ENCODE measurements around the gene SERTAD1.
"Not testable (repeated sequence)": the region's sequence is repeated elsewhere in the genome, so short reads cannot be mapped to it uniquely, and the experiment has no call there.

SERTAD1 gene

DNA sequence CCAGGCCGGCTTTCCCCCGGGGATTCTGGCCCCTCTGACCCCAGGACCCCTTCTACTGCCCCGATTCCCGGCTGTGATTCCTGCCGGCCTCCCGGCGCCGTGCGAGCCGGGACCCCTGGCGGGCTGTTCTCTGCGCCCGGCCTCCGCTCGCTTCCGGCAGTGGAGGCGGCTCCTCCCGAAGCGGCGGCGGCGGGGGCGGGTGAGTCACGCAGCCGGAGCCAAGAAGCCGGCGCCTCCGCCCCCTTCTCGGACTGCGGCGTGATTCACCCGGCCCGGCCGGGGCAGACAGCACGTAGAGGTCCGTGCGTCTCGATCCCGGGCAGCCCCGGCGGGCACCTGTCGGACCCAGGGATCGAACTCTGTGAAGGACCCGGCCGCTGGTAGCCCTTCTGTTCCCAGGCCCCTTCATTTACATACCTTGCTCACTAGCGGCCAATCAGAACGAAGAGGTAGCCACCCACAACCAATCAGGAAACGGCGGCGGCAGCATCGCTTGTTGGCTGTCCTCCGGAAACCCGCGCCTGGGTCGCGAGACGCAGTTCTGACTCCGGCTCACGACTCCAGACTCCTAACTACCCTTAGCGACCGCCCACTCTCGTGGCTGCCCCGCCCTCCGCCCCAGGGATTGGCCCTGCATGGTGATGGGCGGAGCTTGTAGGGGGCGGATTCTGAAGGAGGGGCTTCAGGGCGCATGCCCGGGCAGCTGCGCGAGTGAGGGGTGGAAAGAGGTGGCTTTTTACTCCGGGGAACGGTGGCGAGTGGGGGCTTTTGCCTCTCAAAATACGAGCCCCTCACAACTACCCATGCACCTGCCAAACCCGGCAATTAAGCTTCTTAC, at the start of gene SERTAD1:
Gene SERTAD1, minus strand, starts transcription at position 543 of the 838 bp plus-strand sequence. CDS start 2,446 bp downstream, outside the sequence.
- peak; percentile 98 to 99 (median 99) for DNase-seq (ENCODE audit: low read depth in 2 of 3, low spot score in 2 of 3)

DNA sequence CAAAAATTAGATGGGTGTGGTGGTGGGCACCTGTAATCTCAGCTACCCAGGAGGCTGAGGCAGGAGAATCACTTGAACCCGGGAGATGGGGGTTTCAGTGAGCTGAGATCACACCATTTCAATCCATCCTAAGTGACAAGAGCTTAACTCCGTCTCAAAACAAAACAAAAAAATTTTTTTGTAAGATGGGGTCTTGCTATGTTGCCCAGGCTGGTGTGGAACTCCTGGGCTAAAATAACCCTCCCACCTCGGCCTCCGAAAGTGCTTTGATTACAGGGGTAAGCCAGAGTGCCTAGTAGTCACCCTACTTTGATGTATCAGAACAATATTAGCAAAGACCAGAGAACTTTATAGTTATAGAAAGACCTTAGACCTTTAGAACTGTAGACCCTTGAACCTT, 48.9 kb upstream of the SERTAD1 start:
- no peak for DNase-seq (ENCODE audit: low read depth in 2 of 3, low spot score in 2 of 3)

- DNase-seq (ENCODE audit: low read depth in 2 of 3, low spot score in 2 of 3), result no peak
These were observed 46.7 kb upstream of the SERTAD1 start for GRCh38 chr19:40472516-40472915.

DNA sequence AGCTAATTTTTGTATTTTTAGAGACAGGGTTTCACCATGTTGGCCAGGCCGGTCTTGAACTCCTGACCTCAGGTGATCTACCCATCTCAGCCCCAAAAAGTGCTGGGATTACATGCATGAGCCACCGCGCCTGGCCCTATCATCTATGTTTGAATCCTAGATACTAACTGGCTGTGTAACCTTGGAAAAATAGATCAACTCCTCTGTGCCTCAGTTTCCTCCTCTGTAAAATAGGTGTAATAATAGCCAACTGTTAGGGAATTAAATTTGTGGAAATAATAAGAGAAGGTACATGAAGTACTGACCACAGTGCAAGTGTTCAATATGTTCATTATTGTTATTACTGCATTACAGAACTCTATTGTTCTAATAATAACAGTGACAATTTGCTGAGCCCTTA, 45.3 kb upstream of the SERTAD1 start:
- DNase-seq (ENCODE audit: low read depth in 2 of 3, low spot score in 2 of 3), result no peak

- DNase-seq (ENCODE audit: low read depth in 2 of 3, low spot score in 2 of 3), result no peak
These were observed 43.2 kb upstream of the SERTAD1 start for GRCh38 chr19:40469011-40469410.

DNA sequence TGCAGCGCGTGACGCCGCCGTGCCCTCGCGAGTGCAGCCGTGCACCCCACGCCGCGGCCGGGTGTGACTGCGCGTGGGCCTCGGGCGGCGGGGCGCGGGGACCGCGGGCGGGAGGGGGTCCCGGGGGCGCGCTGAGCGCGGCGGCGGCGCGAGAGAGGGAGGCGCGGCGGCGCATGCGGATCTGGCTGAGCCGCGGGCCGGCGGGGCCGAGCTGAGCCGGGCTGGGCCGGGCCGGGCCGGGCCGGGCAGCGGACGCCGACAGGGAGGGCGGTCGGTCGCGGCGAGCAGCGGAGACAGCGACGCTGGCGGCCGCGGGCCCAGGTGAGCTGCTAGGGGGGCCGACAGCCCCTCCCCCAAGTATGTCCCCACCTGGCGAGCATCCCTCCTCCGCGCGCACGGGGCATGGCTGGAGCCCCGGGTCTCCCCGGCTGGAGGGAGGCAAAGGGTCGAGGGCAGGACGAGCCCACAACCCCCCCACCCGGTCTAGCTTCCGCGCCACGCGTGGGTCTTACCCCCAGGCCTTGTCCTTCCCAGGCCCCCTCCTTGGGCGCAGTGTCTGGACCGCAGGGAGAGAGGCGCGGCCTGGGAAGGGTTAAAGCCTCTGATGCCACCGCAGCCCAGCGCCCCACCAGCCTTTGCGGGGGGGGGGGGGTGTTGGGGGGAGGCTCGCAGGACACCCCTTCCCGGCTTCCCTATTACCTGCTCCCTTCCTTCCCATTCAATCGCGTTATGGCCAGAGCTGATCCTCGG, 41.4 kb upstream of the SERTAD1 start, which contains the start of gene SPTBN4:
Gene SPTBN4, plus strand, starts transcription at position 17 of the 750 bp plus-strand sequence. CDS start 5,621 bp downstream, outside the sequence.
- DNase-seq (ENCODE audit: low read depth in 2 of 3, low spot score in 2 of 3), result no peak

DNA sequence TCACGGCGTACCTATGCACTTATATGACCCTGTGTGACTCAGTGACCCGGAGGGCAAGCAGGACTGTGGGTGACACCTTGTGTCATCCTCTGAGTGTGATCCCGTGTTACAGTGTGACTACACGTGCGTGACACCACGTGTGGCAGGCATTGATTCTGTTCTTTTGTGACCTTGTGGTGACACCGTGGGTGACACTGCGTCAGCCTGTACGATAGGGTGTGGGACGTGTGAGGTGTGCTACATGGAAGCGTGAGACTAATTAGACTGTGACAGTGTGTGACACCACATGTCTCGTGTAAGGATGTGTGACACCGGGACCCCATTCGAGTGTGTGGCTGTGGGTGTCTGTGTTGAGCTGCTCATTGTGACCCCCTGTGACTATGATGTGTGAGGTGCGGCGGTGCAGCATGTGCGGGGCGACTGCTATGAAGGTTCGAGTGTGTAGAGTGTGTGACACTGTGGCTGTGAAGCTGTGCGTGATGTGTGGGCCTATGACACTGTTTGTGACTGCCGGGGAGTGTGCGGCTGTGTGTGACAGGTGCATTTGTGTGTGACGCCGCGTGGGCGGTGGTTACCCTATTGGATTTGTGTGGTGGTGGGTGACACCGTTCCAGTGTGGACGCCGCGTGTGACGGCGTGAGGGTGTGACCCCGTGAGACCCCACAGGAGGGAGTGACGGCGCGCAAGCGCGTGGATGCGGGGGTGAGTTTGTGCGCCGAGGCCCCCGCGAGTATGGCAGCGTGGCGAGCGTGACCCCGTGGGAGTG, 40.6 kb upstream of the SERTAD1 start:
- peak in 2 of 3 experiments; percentile 49 to 57 for DNase-seq (ENCODE audit: low read depth in 2 of 3, low spot score in 2 of 3)

DNA sequence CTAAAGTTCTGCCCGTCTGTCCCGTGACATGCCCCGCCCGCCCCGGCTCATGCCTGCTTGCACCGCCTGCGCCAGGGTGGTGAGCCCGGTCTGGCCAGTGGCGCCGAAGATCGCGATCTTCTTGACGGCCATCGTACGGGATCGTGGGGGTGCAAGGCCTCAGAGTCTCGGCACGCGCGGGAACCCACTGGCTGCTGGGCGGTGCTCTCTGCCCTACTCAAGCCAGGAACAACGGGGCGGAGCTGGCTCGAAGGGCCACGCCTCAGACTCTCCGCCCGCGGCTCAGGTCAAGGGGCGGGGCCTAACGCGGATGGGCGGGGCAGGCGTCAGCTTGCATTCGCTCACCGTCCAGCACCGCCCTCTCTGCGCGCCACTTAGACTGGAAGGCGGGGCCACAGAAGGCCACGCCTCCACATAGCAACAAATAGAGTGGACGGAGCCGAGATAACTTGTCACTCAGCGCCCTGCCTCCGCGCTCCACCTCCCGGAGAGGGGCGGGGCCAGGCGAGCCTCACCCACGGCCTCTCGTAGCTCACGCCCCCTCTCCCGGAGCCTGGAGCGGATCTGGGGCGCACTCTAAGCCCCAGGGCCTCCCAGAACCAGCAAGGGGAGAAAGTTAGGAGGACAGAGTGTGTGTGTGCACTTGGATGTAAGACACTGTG, 39.9 kb upstream of the SERTAD1 start, which contains the start of gene BLVRB:
Gene BLVRB, minus strand, starts transcription at position 189 of the 662 bp plus-strand sequence. Its CDS starts 57 bp downstream, at position 132.
- peak; percentile 97 to 99 (median 98) for DNase-seq (ENCODE audit: low read depth in 2 of 3, low spot score in 2 of 3)

- no peak for DNase-seq (ENCODE audit: low read depth in 2 of 3, low spot score in 2 of 3)
These were observed 39.3 kb upstream of the SERTAD1 start for GRCh38 chr19:40465025-40465556.

GRCh38 chr19:40464059-40465024, 38.5 kb upstream of the SERTAD1 start:
- peak in 1 of 3 experiments; percentile 49 for DNase-seq (ENCODE audit: low read depth in 2 of 3, low spot score in 2 of 3)

DNA sequence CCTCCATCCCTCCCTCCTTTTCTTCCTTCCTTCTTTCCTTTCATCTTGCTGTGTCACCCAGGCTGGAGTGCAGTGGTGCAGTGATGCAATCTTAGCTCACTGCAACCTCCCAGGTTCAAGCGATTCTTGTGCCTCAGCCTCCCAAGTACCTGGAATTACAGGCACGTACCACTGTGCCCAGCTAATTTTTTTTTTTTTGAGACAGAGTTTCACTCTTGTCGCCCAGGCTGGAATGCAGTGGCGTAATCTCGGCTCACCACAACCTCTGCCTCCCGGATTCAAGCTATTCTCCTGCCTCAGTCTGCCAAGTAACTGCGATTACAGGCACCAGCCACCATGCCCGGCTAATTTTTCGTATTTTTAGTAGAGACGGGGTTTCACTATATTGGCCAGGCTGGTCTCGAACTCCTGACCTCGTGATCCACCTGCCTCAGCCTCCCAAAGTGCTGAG, 37.8 kb upstream of the SERTAD1 start:
- not testable (repeated sequence) for DNase-seq (ENCODE audit: low read depth in 2 of 3, low spot score in 2 of 3)

- DNase-seq (ENCODE audit: low read depth in 2 of 3, low spot score in 2 of 3), result no peak
These were observed 36.0 kb upstream of the SERTAD1 start for GRCh38 chr19:40461669-40462221.

DNA sequence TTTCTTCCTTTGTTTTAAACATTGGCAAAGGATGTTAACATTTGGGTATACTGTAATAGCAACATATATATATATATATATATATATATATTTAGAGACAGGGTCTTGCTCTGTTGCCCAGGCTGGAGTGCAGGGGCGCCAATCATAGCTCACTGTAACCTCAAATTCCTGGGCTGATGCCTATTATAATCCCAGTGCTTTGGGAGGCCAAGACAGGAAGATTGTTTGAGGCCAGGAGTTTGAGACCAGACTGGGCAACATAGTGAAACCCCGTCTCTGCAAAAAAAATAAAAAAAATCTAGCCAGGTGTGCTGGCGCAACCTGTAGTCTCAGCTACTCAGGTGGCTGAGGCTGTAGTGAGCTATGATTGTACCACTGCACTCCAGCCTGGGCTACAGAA, 34.4 kb upstream of the SERTAD1 start:
- DNase-seq (ENCODE audit: low read depth in 2 of 3, low spot score in 2 of 3), result no peak

GRCh38 chr19:40458597-40458974, 32.8 kb upstream of the SERTAD1 start:
- no peak for DNase-seq (ENCODE audit: low read depth in 2 of 3, low spot score in 2 of 3)

GRCh38 chr19:40457953-40458596, 32.3 kb upstream of the SERTAD1 start:
- no peak for DNase-seq (ENCODE audit: low read depth in 2 of 3, low spot score in 2 of 3)

- no peak for DNase-seq (ENCODE audit: low read depth in 2 of 3, low spot score in 2 of 3)
These were observed 31.3 kb upstream of the SERTAD1 start for GRCh38 chr19:40457048-40457447.

- DNase-seq (ENCODE audit: low read depth in 2 of 3, low spot score in 2 of 3), result not testable (repeated sequence)
These were observed 28.2 kb upstream of the SERTAD1 start for GRCh38 chr19:40453943-40454342.

- DNase-seq (ENCODE audit: low read depth in 2 of 3, low spot score in 2 of 3), result no peak
These were observed 27.5 kb upstream of the SERTAD1 start for GRCh38 chr19:40453151-40453735.
